ENCODE measurements around the gene C11orf42. TPM values are rescaled to one million over a fixed set of nuclear protein-coding genes. Genes with fewer than 3 reads are reported as not detected.
A peak's percentile ranks its signal among the peaks of the same experiment; 100 is the strongest.

The C11orf42 gene
- total RNA-seq, 1 experiment from 2014 or later: not detected

GRCh38 chr11:6251990-6252473 is 46.7 kb downstream of the C11orf42 start:
- H3K4me2 ChIP-seq (ENCODE audit: insufficient read depth, insufficient read length, low read length): no peak overlapping the region
- no CpG with 5 or more reads among the region's 6 CpGs for WGBS (ENCODE audit: extremely low coverage, insufficient read length, low lambda C conversion rate)
- H3K4ac ChIP-seq (ENCODE audit: low read depth, low read length): no peak overlapping the region
- H3K36me3 Mint-ChIP-seq (ENCODE audit: insufficient read depth in 1 of 3, low read depth in 3 of 3): no peaks in the 10 kb centered on the region
- H3K9ac ChIP-seq (ENCODE audit: extremely low read depth, insufficient read length, low read length): no peak overlapping the region
- no peaks in the 10 kb centered on the region for H3K27me3 ChIP-seq (ENCODE audit: insufficient read depth, low read length)
- H4K5ac ChIP-seq (ENCODE audit: insufficient read length, low read depth, low read length): no peak overlapping the region
- H3K79me2 ChIP-seq (ENCODE audit: insufficient read depth, low read length): no peaks in the 10 kb centered on the region
- no peaks in the 10 kb centered on the region for H3K4me1 ChIP-seq (ENCODE audit: insufficient read depth, low read length)
- no peak overlapping the region for H2BK20ac ChIP-seq (ENCODE audit: low read depth, low read length, poor library complexity, severe bottlenecking)
- H3K79me1 ChIP-seq (ENCODE audit: insufficient read depth, low read depth, low read length, poor library complexity, severe bottlenecking): no peaks in the 10 kb centered on the region
- H3K9me3 ChIP-seq (ENCODE audit: control insufficient read depth, low read depth, low read length): no peaks in the 10 kb centered on the region
- no peaks in the 10 kb centered on the region for H4K20me1 ChIP-seq (ENCODE audit: control insufficient read depth, insufficient read depth, insufficient read length)
- H4K8ac ChIP-seq (replicated peaks; ENCODE audit: insufficient read length, low read depth, low read length): no peak overlapping the region
- H2BK5ac ChIP-seq (ENCODE audit: insufficient read length, low read length): no peak overlapping the region
- no peak overlapping the region for H2AK5ac ChIP-seq (ENCODE audit: insufficient read length, low read length)
- H3K27ac Mint-ChIP-seq: peak overlapping the region in 1 of 3 experiments; percentile 15; a peak in 1 of 7 replicates
- H4K91ac ChIP-seq (ENCODE audit: insufficient read length, low read depth, low read length): no peak overlapping the region
- no peak overlapping the region for H2BK15ac ChIP-seq (ENCODE audit: low read depth, low read length)
- H3K23ac ChIP-seq (ENCODE audit: insufficient read length, low read depth, low read length): no peak overlapping the region
- no peak overlapping the region for H2AFZ ChIP-seq (ENCODE audit: low read length)
- H3K27me3 Mint-ChIP-seq (ENCODE audit: low read depth): peaks cover 7% of the 10 kb centered on the region
- H3T11ph ChIP-seq (ENCODE audit: low read length): no peak overlapping the region
- no peaks in the 10 kb centered on the region for H3K23me2 ChIP-seq (ENCODE audit: insufficient read length, low read depth, low read length, poor library complexity, severe bottlenecking)
- no peak overlapping the region for H3K14ac ChIP-seq (ENCODE audit: insufficient read depth, low read length)
- no peak overlapping the region for H3K56ac ChIP-seq (ENCODE audit: insufficient read length, low read depth, low read length)
- H2BK12ac ChIP-seq (ENCODE audit: insufficient read length, low read depth, low read length): no peak overlapping the region
- peaks cover 10% of the 10 kb centered on the region in 2 experiments for H3K4me1 Mint-ChIP-seq
- no peak overlapping the region for H2BK120ac ChIP-seq (ENCODE audit: low read depth, low read length, poor library complexity, severe bottlenecking)
- no peaks in the 10 kb centered on the region; a peak in 1 of 5 replicates for H3K9me3 Mint-ChIP-seq
- H3K18ac ChIP-seq (ENCODE audit: insufficient read length, low read depth, low read length): no peak overlapping the region
- no peak overlapping the region for H3K4me3 Mint-ChIP-seq
- TF ChIP-seq CTCF (conservative IDR thresholded peaks at IDR 0.05): no peak
- no peak for DNase-seq
- H3K27ac ChIP-seq (ENCODE audit: insufficient read length, low read depth, low read length): no peak overlapping the region
